Stimulated activated naive CD8-positive, alpha-beta T cell treated with anti-CD3 and anti-CD28 coated beads, Interleukin-15, Interleukin-2, amounts not matched to agents 100 ng/mL and 50 ng/mL, for 24 hours (primary cell): ENCODE data around the gene PDE1C.

Source experiments
- H3K27ac Mint-ChIP-seq: one replicate; pipeline ENCODE4 v1.8.0; 2021; ENCODE audit warnings: mild to moderate bottlenecking, mixed read lengths
- H3K27me3 Mint-ChIP-seq: one replicate; pipeline ENCODE4 v1.8.0; 2021; ENCODE audit warnings: mixed read lengths
- H3K36me3 Mint-ChIP-seq: one replicate; pipeline ENCODE4 v1.8.0; 2021; ENCODE audit warnings: low read depth, mixed read lengths
- H3K4me1 Mint-ChIP-seq: one replicate; pipeline ENCODE4 v1.8.0; 2021; ENCODE audit warnings: low read depth, mixed read lengths
- H3K4me3 Mint-ChIP-seq: one replicate; pipeline ENCODE4 v1.8.0; 2021; ENCODE audit warnings: mild to moderate bottlenecking, mixed read lengths
- H3K9me3 Mint-ChIP-seq: one replicate; pipeline ENCODE4 v1.8.0; 2021; ENCODE audit warnings: mixed read lengths

Gene PDE1C

GRCh38 chr7:31903962-31904361 lies 166.2 kb downstream of the PDE1C start:
- Mint-ChIP-seq H3K4me1 (no peaks in the 10 kb centered on the region), H3K36me3 (no peaks in the 10 kb centered on the region), H3K27ac (no peak overlapping the region), H3K4me3 (no peak overlapping the region), H3K9me3 (no peaks in the 10 kb centered on the region), H3K27me3 (no peaks in the 10 kb centered on the region)

GRCh38 chr7:31899356-31899927 lies 170.8 kb downstream of the PDE1C start:
- Mint-ChIP-seq H3K27ac (no peak overlapping the region), H3K4me1 (no peaks in the 10 kb centered on the region), H3K27me3 (no peaks in the 10 kb centered on the region), H3K4me3 (no peak overlapping the region), H3K36me3 (no peaks in the 10 kb centered on the region), H3K9me3 (peaks cover 5% of the 10 kb centered on the region)

DNA sequence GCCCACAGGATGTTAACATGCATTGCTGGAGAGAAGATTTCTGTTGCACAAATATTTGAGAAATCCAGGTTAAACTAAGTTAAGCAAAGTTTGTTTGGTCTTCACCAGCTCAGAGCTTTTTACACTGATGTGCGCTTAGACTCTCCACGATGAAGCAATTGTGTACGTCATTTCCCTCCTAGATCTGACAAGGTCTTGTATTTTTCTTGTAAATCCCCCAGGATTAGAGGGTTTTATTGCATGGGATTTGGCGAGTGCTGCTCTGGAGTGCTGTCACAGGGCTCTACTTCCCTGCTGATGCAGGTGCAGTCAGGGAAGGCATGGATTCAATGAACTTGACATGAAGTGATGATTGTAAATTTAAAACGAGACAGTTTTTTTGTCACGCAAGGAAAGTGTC lies 173.3 kb downstream of the PDE1C start:
- no peak overlapping the region for H3K4me3 Mint-ChIP-seq
- no peaks in the 10 kb centered on the region for H3K36me3 Mint-ChIP-seq
- no peaks in the 10 kb centered on the region for H3K27me3 Mint-ChIP-seq
- H3K4me1 Mint-ChIP-seq: no peaks in the 10 kb centered on the region
- H3K9me3 Mint-ChIP-seq: peaks cover 5% of the 10 kb centered on the region
- no peak overlapping the region for H3K27ac Mint-ChIP-seq

GRCh38 chr7:31894308-31894707 lies 175.9 kb downstream of the PDE1C start:
- H3K27ac Mint-ChIP-seq: no peak overlapping the region
- H3K36me3 Mint-ChIP-seq: no peaks in the 10 kb centered on the region
- H3K4me1 Mint-ChIP-seq: no peaks in the 10 kb centered on the region
- peaks cover 5% of the 10 kb centered on the region for H3K9me3 Mint-ChIP-seq
- no peak overlapping the region for H3K4me3 Mint-ChIP-seq
- no peaks in the 10 kb centered on the region for H3K27me3 Mint-ChIP-seq

GRCh38 chr7:31893365-31893764 lies 176.8 kb downstream of the PDE1C start:
- Mint-ChIP-seq H3K27me3 (no peaks in the 10 kb centered on the region), H3K36me3 (no peaks in the 10 kb centered on the region), H3K27ac (no peak overlapping the region), H3K4me3 (no peak overlapping the region), H3K4me1 (no peaks in the 10 kb centered on the region), H3K9me3 (peaks cover 5% of the 10 kb centered on the region)

DNA sequence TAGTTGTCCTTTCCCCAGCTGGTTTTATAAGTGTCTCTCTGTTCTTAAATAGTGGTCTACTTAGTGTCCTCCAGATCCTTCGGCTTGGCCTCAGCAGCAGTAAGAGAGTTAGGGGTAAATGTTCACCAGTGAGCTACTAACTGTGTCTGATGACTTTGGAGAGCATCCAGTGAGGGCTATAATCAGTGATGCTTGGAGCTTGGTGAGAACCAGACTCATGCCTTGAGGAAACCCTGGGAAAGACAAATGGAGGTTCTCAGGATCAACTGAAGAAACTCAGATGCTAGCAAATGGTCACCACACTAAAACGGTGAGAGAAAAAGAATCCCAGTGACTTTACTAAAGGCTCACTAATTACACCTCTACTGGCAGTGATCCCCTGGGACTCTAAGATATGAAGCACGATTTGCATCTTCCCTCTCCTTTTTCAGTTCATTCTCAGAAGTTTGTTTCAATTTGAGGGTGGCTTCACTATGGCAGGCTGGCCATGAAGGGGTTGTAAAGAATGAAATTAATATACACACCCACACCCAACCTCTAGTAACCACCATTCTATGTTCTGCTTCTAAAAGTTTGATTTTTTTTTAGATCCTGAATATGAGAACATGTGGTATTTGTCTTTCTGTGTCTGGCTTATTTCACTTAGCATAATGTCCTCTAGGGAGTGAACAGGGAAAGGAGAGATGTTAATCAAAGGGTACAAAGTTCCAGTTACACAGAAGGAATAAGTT lies 177.9 kb downstream of the PDE1C start:
- H3K4me3 Mint-ChIP-seq: no peak overlapping the region

DNA sequence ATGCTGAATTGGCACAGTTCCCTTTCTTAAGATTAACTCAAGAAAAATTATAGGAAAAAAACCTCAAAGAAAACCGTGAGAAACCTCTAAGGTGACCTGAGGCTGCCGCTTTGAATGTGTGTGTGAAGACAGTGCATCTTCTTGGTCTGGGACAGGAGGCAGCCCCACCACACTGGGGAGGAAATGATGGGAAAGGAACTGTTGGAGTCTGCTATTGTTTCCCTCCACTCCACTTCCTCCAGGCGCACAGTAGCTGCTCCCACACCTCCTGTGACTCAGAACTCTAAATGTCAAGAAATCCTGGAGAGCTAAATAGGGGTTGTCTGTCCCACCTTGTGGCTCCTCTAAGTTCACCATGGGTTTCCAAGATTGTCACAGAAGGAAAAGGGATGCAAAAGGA lies 179.4 kb downstream of the PDE1C start:
- Mint-ChIP-seq H3K27ac (no peak overlapping the region), H3K4me3 (no peak overlapping the region), H3K4me1 (no peaks in the 10 kb centered on the region), H3K9me3 (peaks cover 15% of the 10 kb centered on the region), H3K36me3 (no peaks in the 10 kb centered on the region), H3K27me3 (no peaks in the 10 kb centered on the region)

More for the DNA sequence above, 177.9 kb downstream of the PDE1C start:
- Mint-ChIP-seq H3K4me1 (no peaks in the 10 kb centered on the region), H3K27me3 (no peaks in the 10 kb centered on the region), H3K36me3 (no peaks in the 10 kb centered on the region), H3K27ac (no peak overlapping the region), H3K9me3 (peaks cover 5% of the 10 kb centered on the region)

- Mint-ChIP-seq H3K36me3 (no peaks in the 10 kb centered on the region), H3K4me3 (no peak overlapping the region), H3K27ac (no peak overlapping the region), H3K4me1 (no peaks in the 10 kb centered on the region), H3K27me3 (no peaks in the 10 kb centered on the region), H3K9me3 (peaks cover 14% of the 10 kb centered on the region)
Measured at GRCh38 chr7:31890198-31890597, 180.0 kb downstream of the PDE1C start.

DNA sequence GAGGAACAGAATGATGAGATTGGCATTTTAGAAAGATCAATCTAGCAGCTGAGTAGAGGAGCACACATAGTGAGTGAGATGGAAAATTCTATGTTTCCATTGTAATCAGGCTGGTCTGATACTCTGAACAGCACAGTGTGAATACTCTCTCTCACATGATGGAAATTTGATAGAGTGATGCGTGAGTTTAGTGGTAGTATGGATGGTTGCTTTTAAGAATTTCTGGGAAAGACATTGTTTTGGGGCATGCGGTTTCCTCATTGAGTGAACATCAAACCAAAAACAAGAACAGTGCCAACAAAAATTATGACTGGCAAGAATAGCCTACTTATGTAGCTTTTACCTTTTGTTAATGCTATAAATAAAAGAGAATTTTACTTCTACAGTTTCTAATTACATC lies 183.2 kb downstream of the PDE1C start:
- H3K4me1 Mint-ChIP-seq: no peaks in the 10 kb centered on the region
- no peak overlapping the region for H3K4me3 Mint-ChIP-seq
- peaks cover 14% of the 10 kb centered on the region for H3K9me3 Mint-ChIP-seq
- H3K36me3 Mint-ChIP-seq: no peaks in the 10 kb centered on the region
- no peaks in the 10 kb centered on the region for H3K27me3 Mint-ChIP-seq
- no peak overlapping the region for H3K27ac Mint-ChIP-seq

DNA sequence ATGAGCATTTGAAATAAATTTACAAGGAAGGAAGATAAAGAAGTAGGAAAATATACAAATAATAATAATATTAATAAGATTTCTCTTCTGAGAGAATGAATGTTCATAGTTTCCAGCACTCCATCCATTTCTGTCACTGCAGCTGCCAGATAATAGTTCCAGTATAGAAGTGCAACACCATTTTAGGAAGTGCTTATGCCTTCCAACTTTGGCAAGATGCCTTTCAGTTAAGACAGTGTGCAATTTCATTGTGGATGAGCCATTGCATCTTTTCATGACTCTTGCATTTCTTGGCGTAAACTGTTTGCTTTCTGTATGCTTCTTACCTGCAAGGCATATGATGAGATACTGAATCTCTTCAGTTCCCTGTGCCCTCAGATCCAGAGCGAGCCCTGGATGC lies 185.0 kb downstream of the PDE1C start:
- peaks cover 14% of the 10 kb centered on the region for H3K9me3 Mint-ChIP-seq
- H3K27ac Mint-ChIP-seq: no peak overlapping the region
- H3K36me3 Mint-ChIP-seq: no peaks in the 10 kb centered on the region
- H3K4me3 Mint-ChIP-seq: no peak overlapping the region
- no peaks in the 10 kb centered on the region for H3K4me1 Mint-ChIP-seq
- no peaks in the 10 kb centered on the region for H3K27me3 Mint-ChIP-seq

DNA sequence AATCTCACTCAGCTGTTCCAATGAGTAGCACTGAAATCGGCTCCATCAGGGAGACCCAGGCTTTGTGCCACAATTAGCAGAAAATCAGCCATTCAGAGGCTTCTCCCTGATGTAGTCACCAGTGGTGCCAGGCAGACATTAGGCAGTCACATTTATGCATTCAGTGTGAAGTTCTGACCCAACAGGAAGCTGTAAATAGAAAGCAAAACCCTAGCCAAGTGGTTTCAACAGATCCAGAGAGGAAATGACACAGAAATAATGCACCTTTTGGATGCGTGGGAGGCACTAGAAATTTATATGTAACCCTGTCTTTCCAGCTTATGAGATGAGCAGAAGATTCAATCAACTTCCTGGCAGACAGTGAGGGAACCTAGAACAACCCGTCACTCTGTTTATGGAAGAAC lies 186.4 kb downstream of the PDE1C start:
- peaks cover 14% of the 10 kb centered on the region for H3K9me3 Mint-ChIP-seq
- no peak overlapping the region for H3K4me3 Mint-ChIP-seq
- H3K27ac Mint-ChIP-seq: no peak overlapping the region
- no peaks in the 10 kb centered on the region for H3K27me3 Mint-ChIP-seq
- no peaks in the 10 kb centered on the region for H3K4me1 Mint-ChIP-seq
- no peaks in the 10 kb centered on the region for H3K36me3 Mint-ChIP-seq

- Mint-ChIP-seq H3K27me3 (no peaks in the 10 kb centered on the region), H3K27ac (no peak overlapping the region), H3K36me3 (no peaks in the 10 kb centered on the region), H3K4me1 (no peaks in the 10 kb centered on the region), H3K9me3 (peaks cover 14% of the 10 kb centered on the region), H3K4me3 (no peak overlapping the region)
Measured at GRCh38 chr7:31882187-31882586, 188.0 kb downstream of the PDE1C start.

- Mint-ChIP-seq H3K9me3 (peaks cover 5% of the 10 kb centered on the region), H3K27me3 (no peaks in the 10 kb centered on the region), H3K4me3 (no peak overlapping the region), H3K27ac (no peak overlapping the region), H3K36me3 (no peaks in the 10 kb centered on the region), H3K4me1 (no peaks in the 10 kb centered on the region)
Measured at GRCh38 chr7:31878875-31879274, 191.3 kb downstream of the PDE1C start.

DNA sequence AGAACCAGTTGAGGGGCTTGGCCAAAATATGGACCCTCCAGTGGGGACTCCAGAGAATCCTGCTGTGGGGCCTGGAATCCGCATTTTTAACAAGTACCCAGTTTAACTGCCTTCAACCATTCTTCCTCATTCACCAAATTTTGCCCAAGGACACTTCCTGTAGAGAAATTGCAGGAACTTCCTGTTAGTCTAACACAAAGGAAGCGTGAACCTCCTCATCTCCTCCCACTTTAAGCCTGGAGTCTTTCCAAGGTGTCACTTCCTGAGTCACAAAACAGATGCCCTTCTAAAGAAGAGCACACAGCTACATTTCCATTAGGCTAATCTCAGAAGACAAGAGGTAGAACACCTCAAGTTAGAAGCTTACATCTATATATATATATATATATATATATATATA lies 194.8 kb downstream of the PDE1C start:
- Mint-ChIP-seq H3K36me3 (no peaks in the 10 kb centered on the region), H3K27ac (no peak overlapping the region), H3K27me3 (no peaks in the 10 kb centered on the region), H3K9me3 (peaks cover 5% of the 10 kb centered on the region), H3K4me3 (no peak overlapping the region), H3K4me1 (no peaks in the 10 kb centered on the region)

- H3K27me3 Mint-ChIP-seq: no peaks in the 10 kb centered on the region
- no peaks in the 10 kb centered on the region for H3K36me3 Mint-ChIP-seq
- H3K4me1 Mint-ChIP-seq: no peaks in the 10 kb centered on the region
- H3K9me3 Mint-ChIP-seq: peaks cover 5% of the 10 kb centered on the region
- no peak overlapping the region for H3K4me3 Mint-ChIP-seq
- no peak overlapping the region for H3K27ac Mint-ChIP-seq
Measured at GRCh38 chr7:31874631-31875386, 195.4 kb downstream of the PDE1C start.
